Breast epithelium (tissue), 4 donors: ENCODE measurements around the gene BCL7C. TPM values are rescaled to one million over a fixed set of nuclear protein-coding genes. Genes with fewer than 3 reads are reported as not detected.
"Not testable (repeated sequence)": the region's sequence is repeated elsewhere in the genome, so short reads cannot be mapped to it uniquely, and the experiment has no call there.

Source experiments
- DNase-seq, 2 donors: peaks; one replicate each; pipeline ENCODE4 v3.0.0-alpha.2; 2019; ENCODE audit warnings: low spot score in 2 of 2
- H3K27ac ChIP-seq, 2 donors: fragments of 200-600 bp; sonication (generic) in 1 of 2; one replicate each; pipeline ENCODE4 v1.5.1; 2016 to 2019; ENCODE audit warnings: mild to moderate bottlenecking in 1 of 2
- H3K27me3 ChIP-seq, 2 donors: fragments of 200-600 bp; sonication (generic) in 1 of 2; one replicate each; pipeline versions ENCODE4 v1.5.1 to v1.6.0; 2017 to 2019; ENCODE audit warnings: control low read depth in 1 of 2, mild to moderate bottlenecking in 1 of 2
- H3K36me3 ChIP-seq: fragments of 200-600 bp; one replicate; pipeline ENCODE4 v1.5.1; 2019
- H3K4me1 ChIP-seq, 2 donors: fragments of 200-600 bp; sonication (generic); one replicate each; pipeline ENCODE4 v1.5.1; 2016 to 2019; ENCODE audit warnings: control low read depth in 1 of 2
- H3K4me3 ChIP-seq, 3 donors: fragments of 200-600 bp; sonication (generic); 1 replicate in 2 of 3; 2 replicates in 1 of 3; pipeline ENCODE4 v1.5.1; 2016 to 2019; ENCODE audit warnings: mild to moderate bottlenecking in 3 of 3, moderate library complexity in 2 of 3
- H3K9me3 ChIP-seq, 2 donors: fragments of 200-600 bp; sonication (generic) in 1 of 2; one replicate each; pipeline ENCODE4 v1.5.1; 2016 to 2019; ENCODE audit warnings: control low read depth in 1 of 2
- CTCF ChIP-seq, 3 donors: fragments of 450-650 bp; IDR thresholded peaks; one replicate each; pipeline ENCODE4 v1.5.1; 2016 to 2017; ENCODE audit warnings: antibody characterized with exemption in 3 of 3, mild to moderate bottlenecking in 3 of 3, moderate library complexity in 3 of 3
- POLR2A ChIP-seq: fragments of 450-650 bp; IDR thresholded peaks from one replicate; pipeline ENCODE4 v1.6.1; 2016; ENCODE audit warnings: antibody characterized with exemption, mild to moderate bottlenecking, moderate library complexity
- POLR2AphosphoS5 ChIP-seq, 3 donors: sonication (generic); formaldehyde crosslinking; IDR thresholded peaks; one replicate each; pipeline ENCODE4 v1.6.1; 2017; ENCODE audit warnings: antibody characterized with exemption in 3 of 3
- intact Hi-C: fragments of 100-400 bp; cut with DNase I; formaldehyde crosslinking; loops from one replicate; pipeline ENCODE4 v1.15.1; 2023; ENCODE audit warnings: low total_unique reads
- total RNA-seq, 3 donors: library from RNA; depleted of rRNA; stranded (reverse); fragments of >200 nt; gene quantifications; one replicate each; pipeline ENCODE4 v1.1.0, GENCODE V29; 2016

The BCL7C gene
- total RNA-seq, 3 donors from 2014 or later, result 29.4 to 47.2 (median 36.2) TPM

- H3K27ac ChIP-seq, result peak overlapping the region; percentile 98 to 99
- peak overlapping the region; percentile 56 to 76 (median 73) for H3K4me3 ChIP-seq
- no peaks in the 10 kb centered on the region for H3K9me3 ChIP-seq
- DNase-seq, result no peak
- H3K27me3 ChIP-seq, result no peaks in the 10 kb centered on the region
- intact Hi-C loops, result no loop called here
- H3K36me3 ChIP-seq, result no peaks in the 10 kb centered on the region
- peaks cover 0 to 3% of the 10 kb centered on the region in 2 donors for H3K4me1 ChIP-seq
- no peak for TF ChIP-seq CTCF (IDR thresholded peaks at IDR 0.05)
These were observed 1.9 kb upstream of the BCL7C start for GRCh38 chr16:30895627-30896260.

- TF ChIP-seq POLR2A (no peak), CTCF (IDR thresholded peaks at IDR 0.05) (no peak), POLR2AphosphoS5 (IDR thresholded peaks at IDR 0.05) (no peak)
- Histone ChIP-seq H3K36me3 (no peaks in the 10 kb centered on the region), H3K4me1 (peaks cover 0 to 3% of the 10 kb centered on the region in 2 donors), H3K9me3 (no peaks in the 10 kb centered on the region), H3K27ac (peak overlapping the region; percentile 98 to 99), H3K27me3 (no peaks in the 10 kb centered on the region), H3K4me3 (peak overlapping the region; percentile 79 to 82 (median 81))
- intact Hi-C loops, result no loop called here
- no peak for DNase-seq
These were observed 877 bp upstream of the BCL7C start for GRCh38 chr16:30894540-30895368.

- Histone ChIP-seq H3K9me3 (no peaks in the 10 kb centered on the region), H3K36me3 (no peaks in the 10 kb centered on the region), H3K4me3 (peak overlapping the region; percentile 79 to 82 (median 81)), H3K27ac (peak overlapping the region; percentile 98 to 99), H3K4me1 (peaks cover 0 to 3% of the 10 kb centered on the region in 2 donors), H3K27me3 (no peaks in the 10 kb centered on the region)
- DNase-seq, result no peak
- no peak for TF ChIP-seq CTCF (IDR thresholded peaks at IDR 0.05)
- TF ChIP-seq POLR2A, result no peak
- no peak for TF ChIP-seq POLR2AphosphoS5 (IDR thresholded peaks at IDR 0.05)
- intact Hi-C loops, result no loop called here
These were observed 497 bp downstream of the BCL7C start for GRCh38 chr16:30893417-30893743.

- peak overlapping the region; percentile 79 to 82 (median 81) for H3K4me3 ChIP-seq
- no peaks in the 10 kb centered on the region for H3K27me3 ChIP-seq
- H3K27ac ChIP-seq, result peak overlapping the region; percentile 98 to 99
- TF ChIP-seq POLR2A, result no peak
- no peak for TF ChIP-seq POLR2AphosphoS5 (IDR thresholded peaks at IDR 0.05)
- no peak for TF ChIP-seq CTCF (IDR thresholded peaks at IDR 0.05)
- no peaks in the 10 kb centered on the region for H3K9me3 ChIP-seq
- H3K4me1 ChIP-seq, result peaks cover 0 to 3% of the 10 kb centered on the region in 2 donors
- intact Hi-C loops, result no loop called here
- no peaks in the 10 kb centered on the region for H3K36me3 ChIP-seq
- peak in 1 of 2 donors; percentile 32 for DNase-seq
These were observed 1.0 kb downstream of the BCL7C start for GRCh38 chr16:30892670-30893416.

- H3K4me1 ChIP-seq, H3K27me3 ChIP-seq, H3K9me3 ChIP-seq, H3K27ac ChIP-seq, H3K4me3 ChIP-seq, DNase-seq, intact Hi-C loops, H3K36me3 ChIP-seq: not testable (repeated sequence)
These were observed 2.6 kb downstream of the BCL7C start for GRCh38 chr16:30891043-30891823.
